Measurements from ENCODE around the gene NMNAT2.

DNA sequence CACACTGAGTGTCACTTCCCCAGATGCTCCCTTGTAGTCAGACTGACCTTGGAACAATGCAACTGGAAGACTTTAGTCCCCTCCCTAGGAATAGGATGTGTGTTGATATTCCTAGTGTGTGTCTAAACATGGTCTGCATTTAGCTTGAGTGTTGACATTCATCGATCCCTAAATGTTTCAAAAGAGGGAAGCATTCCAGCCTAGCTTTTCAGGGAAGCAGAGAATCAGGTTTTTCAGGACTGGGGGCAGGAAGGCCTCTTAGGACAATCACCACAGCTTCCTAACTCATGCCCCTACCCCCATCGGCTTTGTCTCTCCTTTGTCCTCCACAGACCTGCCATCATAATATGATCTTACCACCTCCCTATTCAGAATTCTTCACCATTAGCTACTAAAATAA, 43.4 kb downstream of the NMNAT2 start:
- no peak for TF ChIP-seq POLR2A (IDR thresholded peaks at IDR 0.05)
- TF ChIP-seq, protein P1, sequence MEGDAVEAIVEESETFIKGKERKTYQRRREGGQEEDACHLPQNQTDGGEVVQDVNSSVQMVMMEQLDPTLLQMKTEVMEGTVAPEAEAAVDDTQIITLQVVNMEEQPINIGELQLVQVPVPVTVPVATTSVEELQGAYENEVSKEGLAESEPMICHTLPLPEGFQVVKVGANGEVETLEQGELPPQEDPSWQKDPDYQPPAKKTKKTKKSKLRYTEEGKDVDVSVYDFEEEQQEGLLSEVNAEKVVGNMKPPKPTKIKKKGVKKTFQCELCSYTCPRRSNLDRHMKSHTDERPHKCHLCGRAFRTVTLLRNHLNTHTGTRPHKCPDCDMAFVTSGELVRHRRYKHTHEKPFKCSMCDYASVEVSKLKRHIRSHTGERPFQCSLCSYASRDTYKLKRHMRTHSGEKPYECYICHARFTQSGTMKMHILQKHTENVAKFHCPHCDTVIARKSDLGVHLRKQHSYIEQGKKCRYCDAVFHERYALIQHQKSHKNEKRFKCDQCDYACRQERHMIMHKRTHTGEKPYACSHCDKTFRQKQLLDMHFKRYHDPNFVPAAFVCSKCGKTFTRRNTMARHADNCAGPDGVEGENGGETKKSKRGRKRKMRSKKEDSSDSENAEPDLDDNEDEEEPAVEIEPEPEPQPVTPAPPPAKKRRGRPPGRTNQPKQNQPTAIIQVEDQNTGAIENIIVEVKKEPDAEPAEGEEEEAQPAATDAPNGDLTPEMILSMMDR (IDR thresholded peaks at IDR 0.05): no peak

Measured in upper lobe of left lung (tissue), 4 donors.